ENCODE data around the gene VMP1.

VMP1 gene

GRCh38 chr17:59762049-59762823, 54.8 kb downstream of the VMP1 start:
- H3K27me3 ChIP-seq, result no peaks in the 10 kb centered on the region
- intact Hi-C loops (cut with DNase I; ENCODE audit: low total_unique reads), result no loop called here
- H3K4me1 ChIP-seq, result peaks cover 0 to 39% (median 4%) of the 10 kb centered on the region in 4 donors
- H3K4me3 ChIP-seq, result peak overlapping the region in 1 of 2 donors; percentile 20
- H3K9me3 ChIP-seq, result no peaks in the 10 kb centered on the region
- DNase-seq, result no peak
- peak overlapping the region; percentile 42 to 53 for H3K27ac ChIP-seq
- no peak for TF ChIP-seq CTCF (IDR thresholded peaks at IDR 0.05)
- peaks cover 3 to 6% (median 5%) of the 10 kb centered on the region in 3 donors for H3K36me3 ChIP-seq

DNA sequence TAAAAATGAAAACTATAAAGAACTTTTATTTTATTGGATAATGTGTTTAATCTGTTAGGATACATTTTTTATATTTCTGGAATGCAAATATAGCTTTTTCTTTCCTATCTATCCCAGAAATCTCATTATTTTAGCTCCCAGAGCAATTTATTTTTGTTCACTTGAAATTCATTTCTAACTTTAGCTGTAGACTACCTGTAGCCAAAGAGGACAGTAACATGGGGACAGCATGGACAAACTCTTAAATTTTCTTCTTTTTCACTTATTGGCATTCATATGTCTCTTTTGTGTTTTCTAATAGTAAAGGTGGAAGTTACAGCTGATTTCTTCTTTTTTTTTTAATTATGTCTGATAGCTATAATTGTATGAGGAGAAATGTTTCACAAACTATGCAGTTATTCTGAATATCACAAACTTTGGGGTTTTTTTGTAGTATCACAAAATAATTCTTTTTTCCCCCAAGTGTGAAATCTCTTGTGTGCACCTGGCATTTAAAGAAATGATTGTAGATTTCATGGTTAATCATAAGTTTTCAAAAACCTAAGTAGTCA, 55.4 kb downstream of the VMP1 start:
- peak overlapping the region; percentile 42 to 53 for H3K27ac ChIP-seq
- no peak for TF ChIP-seq CTCF (IDR thresholded peaks at IDR 0.05)
- intact Hi-C loops (cut with DNase I; ENCODE audit: low total_unique reads), result no loop called here

DNA sequence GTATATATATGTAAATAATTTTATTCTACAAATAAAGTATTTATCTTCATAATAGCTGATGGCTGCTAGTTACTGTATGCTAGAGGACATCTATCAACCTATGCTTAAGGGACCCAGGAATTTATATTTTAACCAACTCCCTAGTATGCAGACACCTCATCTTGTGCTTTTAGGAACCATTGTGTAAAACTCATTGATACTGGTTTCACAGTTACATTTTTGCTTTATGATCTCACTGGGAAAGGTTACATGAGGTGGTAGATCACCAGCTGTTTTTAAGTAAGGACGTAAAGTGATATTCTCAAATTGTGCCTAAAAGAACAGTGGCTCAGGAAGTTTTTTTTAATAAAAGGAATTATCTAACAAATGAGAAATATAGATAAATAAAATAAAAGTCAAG, 56.4 kb downstream of the VMP1 start:
- intact Hi-C loops (cut with DNase I; ENCODE audit: low total_unique reads), result no loop called here
- Histone ChIP-seq H3K36me3 (peaks cover 5 to 13% (median 6%) of the 10 kb centered on the region in 3 donors), H3K27me3 (no peaks in the 10 kb centered on the region), H3K9me3 (no peaks in the 10 kb centered on the region), H3K27ac (peak overlapping the region in 1 of 2 donors; percentile 53), H3K4me3 (no peak overlapping the region), H3K4me1 (peaks cover 0 to 31% (median 4%) of the 10 kb centered on the region in 4 donors)
- no peak for TF ChIP-seq CTCF (IDR thresholded peaks at IDR 0.05)
- DNase-seq, result no peak

More for the DNA sequence above, 55.4 kb downstream of the VMP1 start:
- DNase-seq, result no peak
- H3K27me3 ChIP-seq, result no peaks in the 10 kb centered on the region
- peaks cover 4 to 6% (median 5%) of the 10 kb centered on the region in 3 donors for H3K36me3 ChIP-seq
- no peak overlapping the region for H3K4me3 ChIP-seq
- no peaks in the 10 kb centered on the region for H3K9me3 ChIP-seq
- peaks cover 0 to 34% (median 4%) of the 10 kb centered on the region in 4 donors for H3K4me1 ChIP-seq

GRCh38 chr17:59764292-59764741, 56.9 kb downstream of the VMP1 start:
- TF ChIP-seq CTCF (IDR thresholded peaks at IDR 0.05), result no peak
- H3K9me3 ChIP-seq, result no peaks in the 10 kb centered on the region
- peaks cover 0 to 31% (median 4%) of the 10 kb centered on the region in 4 donors for H3K4me1 ChIP-seq
- H3K27me3 ChIP-seq, result no peaks in the 10 kb centered on the region
- no peak for DNase-seq
- H3K27ac ChIP-seq, result peak overlapping the region in 1 of 2 donors; percentile 53
- no peak overlapping the region for H3K4me3 ChIP-seq
- H3K36me3 ChIP-seq, result peaks cover 5 to 13% (median 6%) of the 10 kb centered on the region in 3 donors
- intact Hi-C loops (cut with DNase I; ENCODE audit: low total_unique reads), result no loop called here

DNA sequence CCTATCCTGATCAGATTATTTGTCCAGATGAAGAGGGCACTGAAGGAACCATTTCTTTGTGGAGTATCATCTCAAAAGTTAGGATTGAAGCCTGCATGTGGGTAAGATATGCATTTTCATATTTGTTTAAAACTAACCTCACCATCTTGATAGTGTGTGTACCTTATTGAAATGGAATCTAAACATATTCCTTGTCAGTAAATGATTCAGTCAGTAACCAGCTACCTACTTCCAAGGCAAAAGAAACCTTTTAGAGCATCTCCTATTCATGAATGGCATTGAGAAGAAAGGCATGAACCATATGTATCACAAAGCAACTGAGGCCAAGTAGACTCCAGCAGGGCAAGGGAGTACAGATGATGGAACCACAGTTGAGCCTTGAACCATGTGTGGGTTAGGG, 57.6 kb downstream of the VMP1 start:
- H3K27ac ChIP-seq, result no peak overlapping the region
- intact Hi-C loops (cut with DNase I; ENCODE audit: low total_unique reads), result no loop called here
- H3K4me3 ChIP-seq, result no peak overlapping the region
- H3K9me3 ChIP-seq, result no peaks in the 10 kb centered on the region
- no peaks in the 10 kb centered on the region for H3K27me3 ChIP-seq
- H3K4me1 ChIP-seq, result peaks cover 0 to 31% (median 4%) of the 10 kb centered on the region in 4 donors
- H3K36me3 ChIP-seq, result peaks cover 5 to 13% (median 6%) of the 10 kb centered on the region in 3 donors
- no peak for TF ChIP-seq CTCF (IDR thresholded peaks at IDR 0.05)
- no peak for DNase-seq

All from tibial artery (tissue), 4 donors.